ENCODE data around the gene CAMK2N2. TPM values are rescaled to one million over a fixed set of nuclear protein-coding genes. Genes with fewer than 3 reads are reported as not detected.

CAMK2N2 gene
- 0.29 TPM in 1 of 2 replicates, not detected in the other for total RNA-seq
- total RNA-seq (2013), result not detected
- not detected in 2 replicates for polyA plus RNA-seq
- polyA minus RNA-seq, result 0.21 TPM in 1 of 2 replicates, not detected in the other

GRCh38 chr3:184261270-184261853, at the start of gene CAMK2N2:
Gene CAMK2N2 (minus strand): TSS chr3:184261553. CDS start chr3:184261285, 268 bp downstream.
- WGBS (ENCODE audit: insufficient coverage), result 0% methylated on average over 56 of the region's 67 CpGs
- intact Hi-C loops (cut with micrococcal nuclease), result no loop called here
- H3K4me2 ChIP-seq (replicated peaks; ENCODE audit: low read depth, low read length, poor library complexity, severe bottlenecking), result peak within 1 kb of the TSS; percentile 96
- ChIA-PET POLR2A (no interaction called here), CTCF (interaction anchor here (1.3 kb wide), 1 partner anchor 264 kb away, joined by 3 read pairs; no protein-coding TSS in a partner anchor)
- H3K4me1 ChIP-seq (ENCODE audit: control insufficient read depth in 2 of 2, insufficient read depth in 2 of 2, low read length in 2 of 2), result peaks cover 27% of the 10 kb centered on the region in 2 donors
- peak; percentile 60 for ATAC-seq (ENCODE audit: low read depth)
- Mint-ChIP-seq H3K27ac (peak within 1 kb of the TSS; percentile 37), H3K4me1 (peaks cover 24% of the 10 kb centered on the region), H3K9me3 (ENCODE audit: insufficient read depth) (no peaks in the 10 kb centered on the region), H3K4me3 (peak within 1 kb of the TSS; percentile 86), H3K27me3 (peaks cover 49% of the 10 kb centered on the region)
- peak within 1 kb of the TSS in 4 of 5 experiments; percentile 28 to 67 (median 48) for H3K4me3 ChIP-seq (ENCODE audit: control extremely low read depth in 1 of 5, extremely low read depth in 1 of 5, insufficient read depth in 1 of 5, low read depth in 2 of 5, low read length in 4 of 5)
- H4K20me1 ChIP-seq (ENCODE audit: control insufficient read depth, insufficient read depth, low read length, poor library complexity, severe bottlenecking), result peaks cover 7% of the 10 kb centered on the region
- no peak within 1 kb of the TSS for H3K27ac ChIP-seq (ENCODE audit: low read length in 2 of 2)
- peaks cover 0 to 69% (median 29%) of the 10 kb centered on the region in 4 experiments for H3K27me3 ChIP-seq (replicated peaks in 1 of 4; ENCODE audit: control extremely low read depth in 1 of 4, control insufficient read depth in 3 of 4, insufficient read depth in 4 of 4, low read length in 3 of 4)
- H3K36me3 ChIP-seq (replicated peaks in 1 of 2; ENCODE audit: control extremely low read depth in 1 of 2, control insufficient read depth in 1 of 2, extremely low read depth in 1 of 2, insufficient read depth in 2 of 2, low read length in 1 of 2), result no peaks in the 10 kb centered on the region
- H3K9ac ChIP-seq (ENCODE audit: low read length), result peak within 1 kb of the TSS; percentile 58
- H3K9me3 ChIP-seq (ENCODE audit: control extremely low read depth in 1 of 3, control insufficient read depth in 2 of 3, insufficient read depth in 1 of 3, low read length in 2 of 3), result peaks cover 0 to 4% (median 0%) of the 10 kb centered on the region in 3 donors
- TF ChIP-seq EZH2 (IDR thresholded peaks at IDR 0.05; ENCODE audit: borderline replicate concordance, insufficient read depth, low read depth, low read length, poor library complexity, severe bottlenecking) (no peak), CTCF (IDR thresholded peaks at IDR 0.05) (no peak)
- H2AFZ ChIP-seq (ENCODE audit: insufficient read depth, low read depth, low read length, poor library complexity, severe bottlenecking), result peak within 1 kb of the TSS; percentile 60
- peak; percentile 52 for DNase-seq
- no peaks in the 10 kb centered on the region for H3K79me2 ChIP-seq (ENCODE audit: control insufficient read depth, insufficient read depth, low read length)

GRCh38 chr3:184308744-184309143, 47.4 kb upstream of the CAMK2N2 start:
- Histone ChIP-seq H3K27me3 (replicated peaks in 1 of 4; ENCODE audit: control extremely low read depth in 1 of 4, control insufficient read depth in 3 of 4, insufficient read depth in 4 of 4, low read length in 3 of 4) (no peaks in the 10 kb centered on the region), H3K27ac (ENCODE audit: low read length in 2 of 2) (no peak overlapping the region), H3K36me3 (replicated peaks in 1 of 2; ENCODE audit: control extremely low read depth in 1 of 2, control insufficient read depth in 1 of 2, extremely low read depth in 1 of 2, insufficient read depth in 2 of 2, low read length in 1 of 2) (peaks cover 1 to 48% of the 10 kb centered on the region in 2 experiments), H2AFZ (ENCODE audit: insufficient read depth, low read depth, low read length, poor library complexity, severe bottlenecking) (no peak overlapping the region), H4K20me1 (ENCODE audit: control insufficient read depth, insufficient read depth, low read length, poor library complexity, severe bottlenecking) (peaks cover 8% of the 10 kb centered on the region), H3K4me3 (ENCODE audit: control extremely low read depth in 1 of 5, extremely low read depth in 1 of 5, insufficient read depth in 1 of 5, low read depth in 2 of 5, low read length in 4 of 5) (no peak overlapping the region), H3K9me3 (ENCODE audit: control extremely low read depth in 1 of 3, control insufficient read depth in 2 of 3, insufficient read depth in 1 of 3, low read length in 2 of 3) (no peaks in the 10 kb centered on the region), H3K4me1 (ENCODE audit: control insufficient read depth in 2 of 2, insufficient read depth in 2 of 2, low read length in 2 of 2) (peaks cover 0 to under 1% of the 10 kb centered on the region in 2 donors), H3K9ac (ENCODE audit: low read length) (no peak overlapping the region), H3K4me2 (replicated peaks; ENCODE audit: low read depth, low read length, poor library complexity, severe bottlenecking) (no peak overlapping the region), H3K79me2 (ENCODE audit: control insufficient read depth, insufficient read depth, low read length) (no peaks in the 10 kb centered on the region)
- Mint-ChIP-seq H3K9me3 (ENCODE audit: insufficient read depth) (no peaks in the 10 kb centered on the region), H3K27ac (no peak overlapping the region), H3K27me3 (no peaks in the 10 kb centered on the region), H3K4me3 (no peak overlapping the region), H3K4me1 (no peaks in the 10 kb centered on the region)
- ATAC-seq (ENCODE audit: low read depth) (no peak), DNase-seq (no peak)
- WGBS (ENCODE audit: insufficient coverage), result 98% methylated on average over 4 of the region's 7 CpGs
- CTCF ChIA-PET, result no interaction called here
- TF ChIP-seq CTCF (IDR thresholded peaks at IDR 0.05) (no peak), EZH2 (IDR thresholded peaks at IDR 0.05; ENCODE audit: borderline replicate concordance, insufficient read depth, low read depth, low read length, poor library complexity, severe bottlenecking) (no peak)
- POLR2A ChIA-PET, result no interaction called here
- intact Hi-C loops (cut with micrococcal nuclease), result no loop called here
